HEK293 (cell line): ENCODE results near the gene ALB.
"Not testable (repeated sequence)": the region's sequence is repeated elsewhere in the genome, so short reads cannot be mapped to it uniquely, and the experiment has no call there.

ENCODE experiments used
- PRDM4 ChIP-seq: fragments of 450-650 bp; formaldehyde crosslinking; IDR thresholded peaks from 2 replicates; pipeline ENCODE4 v1.5.1; 2017; ENCODE audit warnings: missing biosample characterization, missing genetic modification characterization
- TCF7L2 ChIP-seq: IDR thresholded peaks from 2 replicates; pipeline ENCODE4 v1.6.1; 2011; ENCODE audit warnings: low read depth, mild to moderate bottlenecking, inconsistent platforms, low read length, moderate library complexity, borderline replicate concordance
- ZNF174 ChIP-seq: fragments of 450-650 bp; formaldehyde crosslinking; IDR thresholded peaks from 2 replicates; pipeline ENCODE4 v1.5.0; 2017; ENCODE audit warnings: missing biosample characterization, mild to moderate bottlenecking, missing genetic modification characterization
- ZNF274 ChIP-seq, 2 experiments: fragments of 200-500 bp in 1 of 2; fragments of 450-650 bp in 1 of 2; sonication (Bioruptor generic) in 1 of 2; formaldehyde crosslinking in 1 of 2; IDR thresholded peaks; 2 replicates each; pipeline versions ENCODE4 v1.5.1 to v1.6.1; 2014 to 2016; ENCODE audit warnings: borderline replicate concordance in 1 of 2, inconsistent platforms in 1 of 2, low read length in 1 of 2, missing biosample characterization in 1 of 2, missing genetic modification characterization in 1 of 2
- ZNF335 ChIP-seq: fragments of 450-650 bp; formaldehyde crosslinking; conservative IDR thresholded peaks from 2 replicates; pipeline ENCODE4 v1.5.1; 2016; ENCODE audit warnings: missing biosample characterization, missing genetic modification characterization
- ZNF580 ChIP-seq: fragments of 450-650 bp; formaldehyde crosslinking; IDR thresholded peaks from 2 replicates; pipeline ENCODE4 v1.5.1; 2016; ENCODE audit warnings: missing biosample characterization, missing genetic modification characterization
- ZNF621 ChIP-seq: fragments of 450-650 bp; formaldehyde crosslinking; IDR thresholded peaks from 2 replicates; pipeline ENCODE4 v1.5.1; 2017; ENCODE audit warnings: missing biosample characterization, missing genetic modification characterization
- ZSCAN4 ChIP-seq: fragments of 450-650 bp; formaldehyde crosslinking; IDR thresholded peaks from 2 replicates; pipeline ENCODE4 v1.5.1; 2017; ENCODE audit warnings: missing biosample characterization, missing genetic modification characterization

- not testable (repeated sequence) for TF ChIP-seq ZNF621 (tag by site-specific recombination); ZNF274 (IDR thresholded peaks at IDR 0.05; ENCODE audit: low read length); ZNF274 (tag by site-specific recombination; IDR thresholded peaks at IDR 0.05; ENCODE audit: borderline replicate concordance); TCF7L2; ZNF335; ZNF174 (tag by site-specific recombination); ZNF580 (tag by site-specific recombination); ZSCAN4 (tag by site-specific recombination); PRDM4
Observed at GRCh38 chr4:73369506-73370199, 34.4 kb upstream of the ALB start.
